HUDEP-2 (cell line): ENCODE measurements around the gene GRM8.
"Not testable (repeated sequence)": the region's sequence is repeated elsewhere in the genome, so short reads cannot be mapped to it uniquely, and the experiment has no call there.

ENCODE experiments used
- DNase-seq, 76 experiments: peaks; one replicate each; lab custom pipeline; 2025; ENCODE audit not compliant: unreplicated experiment in 76 of 76; lab: John Stamatoyannopoulos, UW

The GRM8 gene

DNA sequence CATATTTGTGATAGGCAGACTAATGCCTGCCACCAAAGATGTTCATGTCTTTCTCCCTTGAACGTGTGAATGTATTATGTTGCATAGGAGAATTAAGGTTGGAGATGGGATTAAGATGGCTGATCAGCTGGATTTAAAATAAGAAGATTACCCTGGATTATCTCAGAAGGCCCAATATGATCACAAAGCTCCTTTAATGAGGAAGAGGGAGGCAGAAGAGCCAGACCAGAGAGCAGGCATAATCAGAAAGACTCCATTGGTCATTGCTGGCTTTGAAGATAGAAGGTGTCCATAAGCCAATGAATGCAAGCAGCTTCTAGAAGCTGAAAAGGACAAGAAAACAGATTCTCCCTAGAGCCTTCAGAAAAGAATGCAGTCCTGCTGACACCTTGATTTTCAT lies 410.3 kb downstream of the GRM8 start:
- no peak for DNase-seq

DNA sequence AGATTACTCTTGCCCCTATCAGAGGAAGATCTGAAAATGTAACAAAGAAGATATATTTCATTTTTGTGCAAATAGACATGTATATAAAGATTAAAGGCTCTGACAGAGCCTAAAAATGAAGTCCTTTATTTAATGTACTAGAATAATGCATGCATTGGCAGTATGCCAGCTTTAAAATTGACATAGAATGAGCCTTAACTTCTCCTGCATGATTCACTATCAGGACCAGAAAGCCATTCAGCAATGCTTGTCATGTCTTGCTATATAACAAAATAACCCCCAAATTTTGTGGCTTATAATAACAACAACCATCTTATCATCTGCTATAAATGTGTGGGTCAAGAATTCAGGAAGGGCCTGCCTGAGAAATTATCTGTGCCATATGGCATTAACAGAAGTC lies 411.9 kb downstream of the GRM8 start:
- no peak for DNase-seq

DNA sequence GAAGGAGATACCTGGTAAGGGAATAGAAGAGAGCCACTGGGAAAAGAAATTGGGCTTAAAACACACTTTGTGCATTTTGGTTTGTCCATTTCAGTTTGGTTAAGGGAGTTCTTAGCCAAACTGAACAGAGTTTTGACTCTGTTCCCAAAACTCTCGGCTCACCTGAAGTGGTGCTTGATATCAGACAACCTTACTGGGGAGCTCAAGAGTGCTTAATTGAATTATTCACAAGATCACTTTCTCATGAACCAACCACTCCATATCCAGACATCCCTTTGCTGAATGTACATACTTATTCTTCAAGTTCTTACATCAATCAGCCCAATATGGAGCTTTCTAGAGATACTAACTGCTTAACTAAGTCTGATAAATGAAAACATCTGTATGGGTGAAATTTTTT lies 413.1 kb downstream of the GRM8 start:
- no peak for DNase-seq

DNA sequence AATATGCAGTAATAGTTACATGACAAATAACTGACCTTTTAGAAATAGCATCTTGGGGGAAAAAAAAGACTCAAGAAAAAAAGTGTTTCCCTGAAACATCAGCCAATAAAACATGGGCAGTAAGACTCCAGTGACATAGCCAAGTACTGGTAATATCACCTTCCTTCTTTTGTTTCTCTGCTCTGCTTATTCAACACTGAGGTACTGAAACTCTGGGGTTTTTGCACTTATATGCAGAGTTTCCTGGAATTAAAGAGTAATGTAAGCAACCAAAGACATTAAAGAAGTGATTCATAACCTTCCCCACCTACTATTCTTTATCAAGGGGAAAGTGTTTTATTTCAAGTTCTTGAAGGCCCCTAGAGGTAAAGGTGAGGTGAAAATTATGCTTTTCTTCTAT lies 414.5 kb downstream of the GRM8 start:
- no peak for DNase-seq

DNA sequence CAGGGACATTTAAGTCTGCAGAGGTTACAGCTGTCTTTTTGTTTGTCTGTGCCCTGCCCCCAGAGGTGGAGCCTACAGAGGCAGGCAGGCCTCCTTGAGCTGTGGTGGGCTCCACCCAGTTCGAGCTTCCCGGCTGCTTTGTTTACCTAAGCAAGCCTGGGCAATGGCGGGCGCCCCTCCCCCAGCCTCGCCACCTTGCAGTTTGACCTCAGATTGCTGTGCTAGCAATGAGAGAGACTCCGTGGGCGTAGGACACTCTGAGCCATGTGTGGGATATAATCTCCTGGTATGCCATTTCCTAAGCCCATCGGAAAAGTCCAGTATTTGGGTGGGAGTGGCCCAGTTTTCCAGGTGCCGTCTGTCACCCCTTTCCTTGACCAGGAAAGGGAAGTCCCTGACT lies 421.5 kb downstream of the GRM8 start:
- DNase-seq: not testable (repeated sequence)

DNA sequence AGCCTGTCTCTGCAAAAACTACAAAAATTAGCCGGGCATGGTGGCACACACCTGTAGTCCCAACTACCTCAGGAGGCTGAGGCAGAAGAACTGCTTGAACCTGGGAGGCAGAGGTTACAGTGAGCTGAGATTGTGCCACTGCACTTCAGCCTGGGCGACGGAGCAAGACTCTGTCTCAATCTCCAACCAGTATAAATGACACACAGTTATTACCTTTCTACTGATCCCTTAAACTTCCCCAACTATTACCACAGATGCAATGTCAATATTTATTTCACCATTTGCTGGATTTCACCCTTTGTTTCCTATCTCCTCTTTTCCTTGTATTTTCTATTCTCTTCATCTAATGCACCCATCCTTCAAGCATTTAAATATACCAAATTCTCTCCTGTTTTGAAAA lies 431.8 kb downstream of the GRM8 start:
- no peak for DNase-seq

DNA sequence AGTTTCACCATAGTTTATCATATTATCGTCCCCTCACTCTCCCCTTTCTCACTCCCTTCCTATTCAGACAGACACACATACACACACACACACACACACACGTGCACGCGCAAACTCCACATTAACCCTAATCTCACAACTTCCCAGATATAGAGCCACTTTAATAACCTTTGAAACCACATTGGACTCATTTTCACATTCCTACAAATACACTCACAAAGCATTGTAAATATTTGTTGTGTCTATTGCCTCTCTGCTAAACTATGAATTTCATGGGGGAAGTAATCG lies 433.6 kb downstream of the GRM8 start:
- DNase-seq: no peak

DNA sequence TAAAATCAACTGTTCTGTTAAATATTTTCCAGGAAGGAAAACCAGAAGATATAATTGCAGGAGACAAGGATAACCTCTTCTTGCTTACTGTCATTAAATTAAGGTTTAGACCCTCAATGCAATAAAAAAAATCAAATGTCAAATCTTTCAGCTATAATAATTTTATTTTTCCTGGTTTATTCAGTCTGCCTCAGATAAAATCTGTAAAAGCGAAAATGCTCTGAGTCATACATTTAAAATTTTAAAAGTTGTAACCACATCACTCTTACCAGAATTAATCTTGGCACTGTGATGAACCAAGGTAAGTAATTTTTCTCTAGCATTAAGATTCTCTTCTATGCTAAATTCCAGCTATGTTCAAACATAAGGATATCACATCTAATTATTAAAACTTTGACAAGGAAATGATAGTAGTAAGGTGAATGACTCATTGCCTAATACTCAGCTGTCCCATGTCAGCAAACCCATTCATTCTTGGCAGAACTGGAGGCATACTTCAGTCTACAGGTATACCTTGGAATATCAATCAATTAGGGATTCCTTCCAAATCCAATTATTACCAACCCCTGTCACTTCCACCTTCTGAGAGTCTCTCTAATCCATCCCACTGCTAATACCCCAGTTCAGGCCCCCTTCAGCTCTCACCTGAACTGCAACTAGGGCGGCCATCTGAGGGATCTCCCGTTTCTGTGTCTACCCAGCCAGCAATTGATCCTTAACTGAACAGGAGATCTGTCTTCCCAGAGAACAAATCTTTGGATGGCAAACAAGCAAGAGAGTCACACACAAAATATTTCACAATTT lies 434.1 kb downstream of the GRM8 start:
- DNase-seq: no peak

DNA sequence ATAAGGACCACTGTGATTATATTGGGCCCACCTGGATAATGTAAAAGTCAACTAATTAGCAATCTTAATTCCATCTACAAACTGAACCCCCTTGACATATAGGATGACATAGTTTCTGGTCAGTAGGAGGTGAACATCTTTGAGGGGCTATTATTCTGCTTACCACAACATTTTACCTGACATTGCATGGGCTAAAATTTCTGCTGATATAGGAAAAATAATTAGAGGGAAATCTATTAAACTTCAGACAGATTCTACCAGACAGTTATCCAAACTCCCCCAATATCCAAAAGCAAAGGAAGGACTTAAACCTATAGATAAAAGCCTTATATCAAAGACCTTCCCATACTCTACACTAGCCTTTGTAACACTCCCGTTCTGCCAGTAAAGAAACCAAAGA lies 443.6 kb downstream of the GRM8 start:
- no peak for DNase-seq

DNA sequence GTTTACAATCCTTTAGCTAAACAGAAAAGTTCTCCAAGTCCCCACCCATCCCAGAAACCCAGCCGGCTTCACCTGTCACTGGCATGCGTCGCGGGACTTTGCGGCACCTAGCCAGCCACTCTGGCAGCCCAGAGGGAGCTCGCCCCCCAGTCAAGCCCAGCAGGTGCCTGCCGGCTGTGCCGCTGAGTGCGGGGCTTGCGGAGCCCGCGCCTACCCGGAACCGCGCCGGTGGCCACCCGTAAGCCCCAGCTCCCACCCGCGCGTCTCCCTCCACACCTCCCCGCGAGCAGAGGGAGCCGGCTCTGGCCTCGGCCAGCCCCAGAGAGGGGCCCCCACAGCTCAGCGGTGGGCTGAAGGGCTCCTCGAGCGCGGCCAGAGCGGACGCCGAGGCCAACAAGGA lies 446.1 kb downstream of the GRM8 start:
- DNase-seq: no peak

DNA sequence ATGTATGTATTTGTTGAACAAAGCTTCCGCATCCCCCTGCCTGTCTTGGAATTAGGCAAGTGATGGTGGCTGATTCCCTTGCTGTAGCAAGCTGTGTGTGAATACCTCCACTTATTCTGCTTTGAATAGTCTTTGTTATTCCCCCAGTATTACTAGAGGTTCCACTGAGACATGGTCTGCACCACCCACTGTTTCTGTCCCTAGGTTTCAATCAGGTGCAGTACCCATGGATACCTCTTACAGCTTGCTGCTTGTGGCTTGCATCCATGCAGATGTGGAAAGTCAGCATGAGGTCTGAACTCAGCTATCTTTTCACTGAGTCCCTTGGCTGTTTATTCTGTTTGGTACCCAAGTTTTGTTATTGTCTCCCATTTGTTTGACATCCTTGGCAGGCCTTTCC lies 447.4 kb downstream of the GRM8 start:
- DNase-seq: no peak

DNA sequence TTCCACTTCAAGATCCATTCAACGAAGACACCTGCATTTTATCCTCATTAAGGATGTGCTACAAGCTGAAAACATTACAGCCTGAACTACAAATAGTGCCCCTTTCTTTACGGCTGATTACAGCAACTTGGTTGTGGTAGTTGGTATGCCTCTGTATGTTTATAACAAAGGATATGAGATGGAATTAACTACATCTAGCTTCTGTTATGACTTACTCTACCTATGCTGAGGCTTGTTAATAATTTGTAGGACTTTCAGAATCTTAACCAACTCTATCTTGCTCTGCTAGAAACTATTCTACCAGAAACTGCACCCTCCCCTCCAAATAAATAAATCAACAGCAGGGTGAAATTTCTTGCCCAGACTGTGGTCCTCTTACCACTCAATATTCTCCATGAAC lies 448.1 kb downstream of the GRM8 start:
- DNase-seq: no peak

DNA sequence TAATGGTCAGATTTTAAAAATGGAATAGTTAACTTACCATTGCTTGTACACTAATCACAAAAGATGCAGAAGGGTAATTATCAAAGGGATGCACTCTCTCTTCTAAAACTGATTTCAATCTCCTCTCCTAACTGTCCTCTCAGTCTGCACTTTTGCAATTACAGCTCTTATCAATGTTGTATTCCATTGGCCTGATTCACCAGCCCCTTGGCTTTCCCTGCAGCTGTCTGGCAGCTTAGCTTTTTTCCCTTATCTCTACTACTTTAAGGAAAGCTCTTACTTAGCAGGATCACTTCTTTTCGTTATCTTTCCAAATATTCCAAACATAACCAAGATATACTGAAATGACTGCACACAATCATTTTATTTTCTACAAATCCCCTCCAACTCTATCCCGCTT lies 448.8 kb downstream of the GRM8 start:
- DNase-seq: no peak

DNA sequence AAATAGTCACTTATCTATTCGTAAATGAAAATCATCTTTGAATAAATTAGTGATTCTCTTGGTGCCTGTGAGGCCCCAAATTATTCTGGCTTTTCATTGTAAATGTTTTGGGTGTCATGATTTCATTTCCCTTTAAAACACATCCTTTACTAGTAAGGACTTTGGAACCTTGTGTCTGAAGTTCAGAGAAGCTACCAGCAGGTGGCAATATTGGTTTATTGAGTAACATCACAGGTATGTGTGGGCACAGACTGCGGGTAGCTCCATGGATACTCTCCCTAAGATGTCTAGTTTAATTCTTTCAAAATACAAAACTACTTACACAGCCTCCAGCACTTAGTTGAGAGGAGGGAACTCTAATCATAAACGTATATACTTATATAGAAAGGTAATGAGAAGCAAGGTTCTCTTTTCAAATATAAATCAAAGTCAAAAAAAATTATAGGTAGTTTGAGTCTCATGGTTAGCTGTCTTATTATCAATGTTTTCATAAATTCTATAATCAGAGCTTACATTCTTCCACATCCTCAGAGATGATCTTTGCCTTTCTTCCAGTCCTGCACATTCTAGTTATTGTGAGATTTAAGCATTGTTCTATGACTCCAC lies 449.6 kb downstream of the GRM8 start:
- peak in 31 of 76 experiments; percentile 0 to 53 (median 13) for DNase-seq

DNA sequence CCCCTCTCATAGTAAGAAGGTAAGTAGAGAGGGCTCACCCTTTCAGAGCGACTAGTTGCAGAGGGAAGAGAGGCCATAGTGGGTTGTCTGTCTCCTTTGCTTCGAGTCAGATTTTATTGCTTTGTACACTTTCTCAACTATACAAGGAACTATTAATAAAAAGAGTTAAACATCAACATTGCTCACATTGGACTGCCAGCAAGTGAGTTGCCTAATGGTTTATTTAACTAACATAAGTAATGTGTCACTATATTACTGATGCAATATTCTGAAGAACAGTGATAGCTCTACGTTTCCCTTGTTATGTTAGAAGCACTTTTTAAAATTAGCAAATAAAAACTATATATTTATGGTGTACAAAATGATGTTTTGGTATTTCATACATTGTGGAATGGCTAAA lies 451.0 kb downstream of the GRM8 start:
- DNase-seq: no peak

DNA sequence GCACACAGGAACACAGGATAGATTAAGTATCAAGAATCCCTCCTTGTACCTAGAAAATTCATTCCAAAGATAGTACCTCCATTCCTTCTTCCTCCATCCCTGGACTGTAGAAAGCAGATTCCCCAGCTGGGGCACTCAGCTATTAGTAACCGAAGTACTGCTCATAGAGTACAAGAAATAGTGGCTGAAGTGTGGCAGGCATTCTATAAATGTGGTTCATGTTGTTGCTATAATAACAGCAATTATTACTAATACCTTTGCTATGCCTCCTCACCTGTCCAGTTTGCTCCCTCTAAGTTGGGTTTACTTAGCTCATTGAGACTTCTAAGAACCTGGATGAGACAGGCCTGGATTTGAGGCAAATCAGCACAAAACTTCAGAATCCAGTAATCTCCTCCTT lies 453.2 kb downstream of the GRM8 start:
- no peak for DNase-seq

DNA sequence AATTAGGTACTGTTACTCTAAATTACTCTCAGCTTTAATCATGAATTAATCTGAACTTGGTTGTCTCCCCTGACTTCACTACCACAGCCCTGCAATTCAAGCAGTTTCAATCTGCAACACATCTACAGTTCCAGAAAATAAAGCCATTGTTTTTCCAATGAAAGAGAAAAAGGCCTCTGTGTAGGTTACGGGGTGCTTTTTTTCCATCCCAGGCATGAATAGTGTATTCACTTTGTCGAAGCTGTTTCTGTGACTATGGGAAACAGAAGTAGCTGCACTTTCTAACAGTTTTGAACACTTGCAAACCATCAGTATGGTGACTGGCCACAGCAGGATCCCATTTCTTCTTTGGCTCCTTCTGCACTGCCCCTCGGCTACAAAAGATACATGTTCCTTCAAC lies 460.2 kb downstream of the GRM8 start:
- DNase-seq: no peak

DNA sequence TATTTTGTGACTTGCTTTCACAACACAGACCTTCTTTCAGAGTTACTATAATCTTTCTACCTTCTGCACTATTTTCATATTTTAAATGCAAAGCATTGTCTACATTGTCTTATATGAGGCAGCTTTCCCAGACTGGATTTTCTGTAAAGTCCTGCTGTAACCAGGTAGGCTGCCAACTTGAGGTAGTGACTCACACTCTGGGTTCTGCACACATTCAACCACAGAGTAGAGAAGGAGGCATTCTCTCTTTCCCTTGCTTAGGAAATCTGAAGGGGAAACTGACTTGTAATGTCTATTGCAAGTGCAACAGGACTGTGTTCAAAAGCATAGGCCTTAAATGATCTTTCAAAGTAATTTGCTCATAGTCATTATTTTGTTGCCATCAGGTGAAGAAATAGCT lies 461.4 kb downstream of the GRM8 start:
- DNase-seq: no peak

DNA sequence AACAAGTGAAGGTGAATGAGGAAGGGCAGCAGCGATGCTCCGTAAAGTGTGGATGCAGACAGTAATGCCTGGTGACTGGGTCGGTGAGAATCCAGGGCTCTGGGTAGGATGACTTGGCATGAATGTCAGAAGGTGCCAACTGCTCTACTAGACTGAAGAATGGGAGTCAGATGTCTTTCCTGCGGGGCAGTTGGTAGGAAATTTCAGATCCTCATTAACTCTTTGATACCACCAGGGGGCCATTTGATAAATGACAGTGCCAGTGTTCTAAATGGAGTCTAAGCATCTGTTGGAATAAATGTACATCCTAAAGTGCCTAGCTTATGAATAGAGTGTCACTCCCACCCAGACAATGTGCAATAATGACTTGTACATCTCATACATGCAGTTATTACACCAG lies 462.0 kb downstream of the GRM8 start:
- no peak for DNase-seq

DNA sequence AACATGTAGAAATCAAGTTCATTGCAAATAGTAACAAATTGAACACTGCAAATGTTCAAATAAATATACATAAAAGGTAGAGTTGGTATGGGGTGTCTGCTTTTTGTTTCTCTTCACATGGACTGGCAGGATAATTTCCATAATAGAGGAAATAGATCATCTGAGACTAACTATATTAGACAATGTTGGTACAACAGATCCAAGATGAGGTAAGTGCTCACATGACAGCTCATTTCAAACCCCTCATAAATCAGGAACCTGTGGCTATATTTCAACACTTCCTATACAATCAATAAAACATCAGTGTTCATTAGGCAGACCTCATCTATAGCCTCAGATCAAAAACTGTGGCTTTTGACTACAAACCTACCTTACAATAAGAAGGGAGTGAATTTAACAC lies 469.1 kb downstream of the GRM8 start:
- DNase-seq: no peak

DNA sequence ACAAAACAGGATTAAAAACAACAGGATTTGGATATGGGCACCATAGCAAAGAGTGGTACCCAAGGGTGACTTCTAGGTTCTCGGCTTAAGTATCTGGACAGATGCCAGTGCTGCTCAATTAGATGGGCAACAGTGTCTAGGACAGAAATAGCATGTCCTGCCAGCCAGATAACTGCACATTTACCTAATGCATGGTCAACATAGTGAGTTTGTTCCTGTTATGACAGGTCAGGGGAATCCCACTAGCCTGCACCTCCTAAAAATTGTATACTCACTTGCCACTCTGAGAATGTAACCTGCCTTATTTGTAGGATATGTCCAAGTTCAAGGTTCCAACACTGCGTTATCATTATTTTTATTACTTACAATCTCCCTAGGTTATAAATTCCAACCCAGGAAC lies 471.7 kb downstream of the GRM8 start:
- DNase-seq: no peak

DNA sequence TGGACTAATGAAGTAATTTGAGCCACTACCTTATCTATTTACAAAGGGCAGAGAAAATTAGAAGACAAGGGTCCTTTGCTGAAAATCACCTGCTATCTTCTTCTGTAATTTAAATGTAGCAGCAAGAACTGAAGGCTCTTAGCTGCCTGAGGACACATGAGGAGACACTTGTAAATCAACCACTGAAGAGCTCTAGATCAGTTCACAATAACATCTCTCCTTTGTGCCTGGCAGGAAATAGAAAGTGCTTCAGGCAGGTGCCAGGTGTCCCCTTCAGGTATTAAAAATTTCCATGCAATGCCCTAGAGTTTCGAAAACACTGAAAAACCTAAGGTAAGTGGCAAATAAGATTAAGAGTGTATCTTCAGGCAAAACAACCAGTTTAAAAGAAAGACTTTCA lies 474.6 kb downstream of the GRM8 start:
- no peak for DNase-seq

DNA sequence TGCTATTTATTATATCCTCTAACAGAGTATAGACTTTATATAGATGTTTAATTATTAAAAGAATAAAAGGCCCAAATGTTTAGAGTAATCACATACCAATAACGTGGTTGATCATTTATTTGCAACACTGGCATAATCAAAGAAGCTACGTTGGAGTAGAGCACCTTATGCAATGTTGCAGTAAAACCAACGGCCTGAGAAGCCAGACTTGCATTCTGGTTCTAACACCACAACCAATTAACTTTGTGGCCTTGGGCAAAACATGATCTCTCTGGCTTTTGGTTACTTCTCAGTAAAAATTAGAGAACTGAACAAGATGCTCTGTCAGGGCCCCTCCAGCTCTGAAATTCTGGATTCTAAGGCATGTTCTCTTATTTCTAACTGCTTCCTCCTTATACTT lies 476.2 kb downstream of the GRM8 start:
- no peak for DNase-seq
